HepG2 (cell line): ENCODE results near the gene INHBB. TPM values are rescaled to one million over a fixed set of nuclear protein-coding genes. Genes with fewer than 3 reads are reported as not detected.

Source experiments
- BRD4 ChIP-seq: sonication (generic); formaldehyde crosslinking; IDR thresholded peaks from 2 replicates; pipeline ENCODE4 v1.4.0; 2020; ENCODE audit warnings: missing genetic modification reagents
- CEBPB ChIP-seq: IDR thresholded peaks from 2 replicates; pipeline ENCODE4 v1.6.1; 2011; ENCODE audit warnings: low read depth, low read length, improper control_type of control experiment, borderline replicate concordance
- ERF ChIP-seq: IDR thresholded peaks from 2 replicates; pipeline ENCODE4 v1.6.1; 2018; ENCODE audit warnings: missing biosample characterization, missing genetic modification reagents
- FOSL2 ChIP-seq: sonication (generic); formaldehyde crosslinking; IDR thresholded peaks from 2 replicates; pipeline ENCODE4 v1.4.0; 2020; ENCODE audit warnings: missing genetic modification reagents
- GLI4 ChIP-seq: sonication (generic); formaldehyde crosslinking; IDR thresholded peaks from 2 replicates; pipeline ENCODE4 v1.5.1; 2020; ENCODE audit warnings: missing genetic modification reagents, mild to moderate bottlenecking, moderate library complexity, borderline replicate concordance
- HMGA1 ChIP-seq: sonication (generic); formaldehyde crosslinking; conservative IDR thresholded peaks from 2 replicates; pipeline ENCODE4 v1.4.0; 2020; ENCODE audit warnings: missing genetic modification reagents
- MAFK ChIP-seq, 2 experiments: IDR thresholded peaks in 1 of 2; conservative IDR thresholded peaks in 1 of 2; 2 replicates each; pipeline ENCODE4 v1.6.1; 2011; ENCODE audit warnings: improper control_type of control experiment in 2 of 2, low read length in 2 of 2
- MEIS1 ChIP-seq: sonication (generic); formaldehyde crosslinking; IDR thresholded peaks from 2 replicates; pipeline ENCODE4 v1.9.0; 2021; ENCODE audit warnings: mild to moderate bottlenecking, missing genetic modification reagents, moderate library complexity, borderline replicate concordance
- MIER2 ChIP-seq: IDR thresholded peaks from 2 replicates; pipeline ENCODE4 v1.6.1; 2016; ENCODE audit warnings: missing biosample characterization, missing genetic modification reagents
- MIER3 ChIP-seq: IDR thresholded peaks from 2 replicates; pipeline ENCODE4 v1.6.1; 2016; ENCODE audit warnings: missing compliant biosample characterization, borderline replicate concordance
- PLRG1 ChIP-seq: fragments of 450-650 bp; conservative IDR thresholded peaks from 2 replicates; pipeline ENCODE4 v1.6.1; 2016
- PLSCR1 ChIP-seq: sonication (generic); formaldehyde crosslinking; IDR thresholded peaks from 2 replicates; pipeline ENCODE4 v1.5.0; 2020; ENCODE audit warnings: missing genetic modification reagents, mild to moderate bottlenecking, borderline replicate concordance
- SMYD3 ChIP-seq: sonication (generic); formaldehyde crosslinking; IDR thresholded peaks from 2 replicates; pipeline ENCODE4 v1.8.1; 2023; ENCODE audit warnings: mild to moderate bottlenecking, missing genetic modification reagents
- SNAI1 ChIP-seq: sonication (generic); formaldehyde crosslinking; IDR thresholded peaks from 2 replicates; pipeline ENCODE4 v1.5.0; 2020; ENCODE audit warnings: mild to moderate bottlenecking, missing genetic modification reagents, borderline replicate concordance
- TBL1XR1 ChIP-seq: fragments of 150-350 bp; IDR thresholded peaks from 2 replicates; pipeline ENCODE4 v1.6.1; 2014; ENCODE audit warnings: borderline replicate concordance, low read length; ENCODE audit not compliant: partially characterized antibody
- TOE1 ChIP-seq: sonication (generic); formaldehyde crosslinking; IDR thresholded peaks from 2 replicates; pipeline ENCODE4 v1.4.0; 2020; ENCODE audit warnings: mild to moderate bottlenecking, missing genetic modification reagents
- WIZ ChIP-seq: sonication (generic); formaldehyde crosslinking; IDR thresholded peaks from 2 replicates; pipeline ENCODE4 v1.5.1; 2020; ENCODE audit warnings: mild to moderate bottlenecking, missing genetic modification reagents
- ZC3H4 ChIP-seq: sonication (generic); formaldehyde crosslinking; IDR thresholded peaks from 2 replicates; pipeline ENCODE4 v1.4.0; 2020; ENCODE audit warnings: missing genetic modification reagents, borderline replicate concordance
- ZKSCAN8 ChIP-seq: IDR thresholded peaks from 2 replicates; pipeline ENCODE4 v1.6.1; 2016; ENCODE audit warnings: borderline replicate concordance, missing genetic modification reagents, missing compliant biosample characterization
- ZNF10 ChIP-seq: sonication (generic); formaldehyde crosslinking; IDR thresholded peaks from 2 replicates; pipeline ENCODE4 v1.4.0; 2020; ENCODE audit warnings: mild to moderate bottlenecking, low read depth, missing genetic modification reagents, borderline replicate concordance
- ZNF232 ChIP-seq: sonication (generic); formaldehyde crosslinking; IDR thresholded peaks from 2 replicates; pipeline ENCODE4 v1.4.0; 2020; ENCODE audit warnings: missing genetic modification reagents, borderline replicate concordance
- ZNF317 ChIP-seq: sonication (generic); formaldehyde crosslinking; IDR thresholded peaks from 2 replicates; pipeline ENCODE4 v1.5.0; 2020; ENCODE audit warnings: mild to moderate bottlenecking, missing genetic modification reagents
- ZNF333 ChIP-seq: sonication (generic); formaldehyde crosslinking; IDR thresholded peaks from 2 replicates; pipeline ENCODE4 v1.4.0; 2020; ENCODE audit warnings: mild to moderate bottlenecking, missing genetic modification reagents, borderline replicate concordance
- ZNF567 ChIP-seq: sonication (generic); formaldehyde crosslinking; IDR thresholded peaks from 2 replicates; pipeline ENCODE4 v1.8.1; 2023; ENCODE audit warnings: mild to moderate bottlenecking, missing genetic modification reagents, borderline replicate concordance
- ZNF766 ChIP-seq: sonication (generic); formaldehyde crosslinking; IDR thresholded peaks from 2 replicates; pipeline ENCODE4 v1.5.0; 2020; ENCODE audit warnings: missing genetic modification reagents, borderline replicate concordance
- ZNF782 ChIP-seq: sonication (generic); formaldehyde crosslinking; IDR thresholded peaks from 2 replicates; pipeline ENCODE4 v1.4.0; 2020; ENCODE audit warnings: missing genetic modification reagents, mild to moderate bottlenecking, borderline replicate concordance
- ZNF841 ChIP-seq: sonication (generic); formaldehyde crosslinking; IDR thresholded peaks from 2 replicates; pipeline ENCODE4 v1.8.1; 2023; ENCODE audit warnings: missing genetic modification reagents, borderline replicate concordance
- polyA plus RNA-seq, 8 experiments: library from polyadenylated mRNA; depleted of rRNA in 3 of 8; stranded (reverse) in 7 of 8; unstranded in 1 of 8; fragments of >200 nt; fragmentation: Illumina TruSeq in 4 of 8; extraction: Trizol in 4 of 8; gene quantifications; 2 replicates each; pipeline versions ENCODE4 v1.2.1 to v1.2.3, GENCODE V29; 2011 to 2016; ENCODE audit warnings: low read depth in 4 of 8, missing spikeins in 1 of 8, mixed read lengths in 1 of 8; ENCODE audit not compliant: insufficient read depth in 1 of 8
- total RNA-seq, 5 experiments: library from RNA; depleted of rRNA; stranded (reverse); fragments of >200 nt; fragmentation: Illumina TruSeq; extraction: Trizol; gene quantifications; 2 replicates each; pipeline ENCODE4 v1.2.3, GENCODE V29; 2016; ENCODE audit warnings: low read depth in 1 of 5
- TF ChIP-seq, protein P1 (sequence below), 2 experiments: sonication (generic) in 1 of 2; formaldehyde crosslinking in 1 of 2; IDR thresholded peaks; 2 replicates each; pipeline versions ENCODE4 v1.5.1 to v1.6.1; 2011 to 2020; ENCODE audit warnings: borderline replicate concordance in 1 of 2, low read depth in 1 of 2, low read length in 1 of 2, mild to moderate bottlenecking in 1 of 2, missing genetic modification reagents in 1 of 2, moderate library complexity in 1 of 2

The INHBB gene
- total and polyA plus RNA-seq, 2 of the 13 experiments (the other 11 are each of a cell fraction or from before 2014, with no cell fraction given) = 0.20 to 1.7 TPM

DNA sequence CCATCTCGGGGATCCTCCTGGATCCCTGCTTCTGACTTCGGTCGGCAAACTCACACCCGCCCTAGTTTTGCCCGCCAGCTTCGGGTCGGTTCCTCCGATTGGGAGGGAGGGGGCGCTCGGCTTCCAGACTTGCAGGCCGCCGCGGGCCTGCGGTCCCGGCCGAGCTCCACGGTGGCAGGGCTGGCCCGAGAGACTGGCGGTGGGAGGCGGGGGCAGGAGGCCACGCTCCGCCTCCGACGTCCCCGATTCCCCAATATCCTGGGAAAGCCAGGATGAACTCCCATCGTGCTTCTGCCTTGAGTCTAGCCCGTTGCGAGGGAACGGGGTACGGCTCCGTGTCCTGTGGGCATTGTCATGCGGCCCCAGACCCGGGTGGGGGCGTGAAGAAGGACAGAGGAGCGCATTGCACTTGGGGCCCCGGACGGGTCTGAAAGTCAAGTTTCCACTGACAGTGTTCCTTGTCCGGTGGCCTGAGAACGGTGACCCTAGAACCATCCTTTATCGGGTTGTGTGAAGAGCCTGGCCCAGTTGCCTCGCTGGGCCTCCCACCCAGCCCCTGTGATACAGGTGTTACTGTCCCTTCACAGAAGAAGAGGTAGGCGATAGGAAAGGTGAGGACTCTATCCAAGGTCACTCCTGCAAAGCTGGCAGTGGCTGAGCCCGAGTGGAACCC, 2.4 kb upstream of the INHBB start (continued):
- TF ChIP-seq MEIS1 (CRISPR knock-in tag) = no peak
- TF ChIP-seq ZKSCAN8 (CRISPR knock-in tag) = peak; percentile 33; the same call in 1 of the 2 replicates
- no peak for TF ChIP-seq TOE1 (CRISPR knock-in tag)
- TF ChIP-seq GLI4 (CRISPR knock-in tag) = no peak
- TF ChIP-seq ZNF567 = no peak
- TF ChIP-seq ZNF766 (CRISPR knock-in tag) = no peak; the same call in 1 of the 2 replicates
- TF ChIP-seq BRD4 (CRISPR knock-in tag) = no peak
- TF ChIP-seq CEBPB = no peak
- no peak for TF ChIP-seq ZC3H4 (CRISPR knock-in tag)
- no peak for TF ChIP-seq ZNF10 (CRISPR knock-in tag)
- no peak for TF ChIP-seq ZNF841 (CRISPR knock-in tag)
- TF ChIP-seq WIZ = peak; percentile 58; the same call in 1 of the 2 replicates
- no peak for TF ChIP-seq ZNF333 (CRISPR knock-in tag)
- TF ChIP-seq FOSL2 (CRISPR knock-in tag) = peak; percentile 38; the same call in 1 of the 2 replicates
- no peak for TF ChIP-seq MIER2 (CRISPR knock-in tag)
- TF ChIP-seq, protein P1, sequence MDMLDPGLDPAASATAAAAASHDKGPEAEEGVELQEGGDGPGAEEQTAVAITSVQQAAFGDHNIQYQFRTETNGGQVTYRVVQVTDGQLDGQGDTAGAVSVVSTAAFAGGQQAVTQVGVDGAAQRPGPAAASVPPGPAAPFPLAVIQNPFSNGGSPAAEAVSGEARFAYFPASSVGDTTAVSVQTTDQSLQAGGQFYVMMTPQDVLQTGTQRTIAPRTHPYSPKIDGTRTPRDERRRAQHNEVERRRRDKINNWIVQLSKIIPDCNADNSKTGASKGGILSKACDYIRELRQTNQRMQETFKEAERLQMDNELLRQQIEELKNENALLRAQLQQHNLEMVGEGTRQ (IDR thresholded peaks at IDR 0.05; ENCODE audit: low read depth, low read length) = no peak
- TF ChIP-seq, protein P1 (CRISPR knock-in tag; IDR thresholded peaks at IDR 0.05; ENCODE audit: borderline replicate concordance) = no peak
- TF ChIP-seq TBL1XR1 = no peak
- no peak for TF ChIP-seq PLRG1
- no peak for TF ChIP-seq SMYD3
- TF ChIP-seq ZNF232 (CRISPR knock-in tag) = no peak
- TF ChIP-seq PLSCR1 (CRISPR knock-in tag) = no peak
- TF ChIP-seq HMGA1 (CRISPR knock-in tag) = no peak
- no peak for TF ChIP-seq ZNF317 (CRISPR knock-in tag)
- peak; percentile 70; the same call in 1 of the 2 replicates for TF ChIP-seq ERF (CRISPR knock-in tag)
- no peak for TF ChIP-seq ZNF782 (CRISPR knock-in tag)
- no peak for TF ChIP-seq MAFK (conservative IDR thresholded peaks at IDR 0.05 in 1 of 2, IDR thresholded peaks at IDR 0.05 in 1 of 2; ENCODE audit: low read length in 2 of 2)
- TF ChIP-seq MIER3 = no peak; the same call in 1 of the 2 replicates
- no peak for TF ChIP-seq SNAI1 (CRISPR knock-in tag)
